CD4-positive, alpha-beta T cell (primary cell): Measurements from ENCODE around the gene BCCIP. TPM values are rescaled to one million over a fixed set of nuclear protein-coding genes. Genes with fewer than 3 reads are reported as not detected.
A peak's percentile ranks its signal among the peaks of the same experiment; 100 is the strongest.

ENCODE experiments used
- ATAC-seq: fragments of 200-7000 bp; cut with Tn5 transposase; one replicate; pipeline ENCODE4 v1.10.0; 2022; ENCODE audit warnings: mild to moderate bottlenecking; ENCODE audit not compliant: poor library complexity
- CTCF ChIA-PET: fragments of 350-600 bp; sonication (Branson Sonifier 250); formaldehyde crosslinking; loops from one replicate; lab custom pipeline; 2021; ENCODE audit warnings: antibody characterized with exemption, inconsistent platforms; lab: Charles Lee
- POLR2A ChIA-PET: fragments of 350-600 bp; sonication (Branson Sonifier 250); formaldehyde crosslinking; loops from one replicate; lab custom pipeline; 2021; ENCODE audit warnings: antibody characterized with exemption, inconsistent platforms; lab: Charles Lee
- DNase-seq, 14 experiments: peaks; one replicate each; pipeline ENCODE4 v3.0.0-alpha.2; 2013 to 2020; ENCODE audit warnings: mixed read lengths in 2 of 14
- H3K27ac ChIP-seq, 2 donors: one replicate each; pipeline versions ENCODE4 v1.5.1 to v1.7.0; 2013; ENCODE audit warnings: low read length in 2 of 2, low read depth in 1 of 2, mild to moderate bottlenecking in 1 of 2
- H3K27me3 ChIP-seq, 2 experiments: 1 replicate in 1 of 2; 2 replicates in 1 of 2; pipeline versions ENCODE4 v1.6.1 to v1.7.0; 2013; ENCODE audit warnings: low read length in 2 of 2, control low read depth in 1 of 2, mild to moderate bottlenecking in 1 of 2, moderate library complexity in 1 of 2; ENCODE audit not compliant: insufficient read depth in 2 of 2, control insufficient read depth in 1 of 2
- H3K36me3 ChIP-seq: one replicate; pipeline ENCODE4 v1.6.1; 2013; ENCODE audit warnings: low read length, control low read depth; ENCODE audit not compliant: insufficient read depth
- H3K4me1 ChIP-seq: one replicate; pipeline ENCODE4 v1.6.1; 2013; ENCODE audit warnings: low read length, control low read depth; ENCODE audit not compliant: insufficient read depth
- H3K4me3 ChIP-seq: one replicate; pipeline ENCODE4 v1.5.1; 2013; ENCODE audit warnings: mild to moderate bottlenecking, low read length, moderate library complexity
- H3K9me3 ChIP-seq, 2 experiments: 1 replicate in 1 of 2; 2 replicates in 1 of 2; pipeline versions ENCODE4 v1.6.1 to v1.7.0; 2013; ENCODE audit warnings: low read length in 2 of 2, mild to moderate bottlenecking in 2 of 2, control low read depth in 1 of 2, moderate library complexity in 1 of 2; ENCODE audit not compliant: control insufficient read depth in 1 of 2, insufficient read depth in 1 of 2
- H3K27ac Mint-ChIP-seq: one replicate; pipeline ENCODE4 v1.8.0; 2020; ENCODE audit warnings: mixed read lengths
- H3K27me3 Mint-ChIP-seq: one replicate; pipeline ENCODE4 v1.8.0; 2021; ENCODE audit warnings: mixed read lengths
- H3K36me3 Mint-ChIP-seq: one replicate; pipeline ENCODE4 v1.8.0; 2021; ENCODE audit warnings: low read depth, mixed read lengths
- H3K4me1 Mint-ChIP-seq: one replicate; pipeline ENCODE4 v1.8.0; 2021; ENCODE audit warnings: low read depth, mixed read lengths
- H3K4me3 Mint-ChIP-seq: one replicate; pipeline ENCODE4 v1.8.0; 2020; ENCODE audit warnings: mild to moderate bottlenecking, mixed read lengths
- H3K9me3 Mint-ChIP-seq: one replicate; pipeline ENCODE4 v1.8.0; 2020; ENCODE audit warnings: mixed read lengths
- CTCF ChIP-seq: fragments of 200-600 bp; IDR thresholded peaks from one replicate; pipeline ENCODE4 v1.8.0; 2022; ENCODE audit warnings: antibody characterized with exemption, mild to moderate bottlenecking
- intact Hi-C, 2 experiments: fragments of 100-400 bp; cut with DNase I in 1 of 2; cut with micrococcal nuclease in 1 of 2; formaldehyde crosslinking; loops; one replicate each; pipeline versions ENCODE4 v1.15.1 to v1.9.0; 2023 to 2025; cut with DNase I, micrococcal nuclease
- total RNA-seq, 174 experiments: library from RNA in 2 of 174; stranded (reverse) in 2 of 174; gene quantifications; one replicate each; pipeline ENCODE4 v1.2.3 and lab custom pipeline; 2021 to 2026

The BCCIP gene
- total RNA-seq, 2 experiments from 2014 or later = 31.2 to 32.7 TPM

DNA sequence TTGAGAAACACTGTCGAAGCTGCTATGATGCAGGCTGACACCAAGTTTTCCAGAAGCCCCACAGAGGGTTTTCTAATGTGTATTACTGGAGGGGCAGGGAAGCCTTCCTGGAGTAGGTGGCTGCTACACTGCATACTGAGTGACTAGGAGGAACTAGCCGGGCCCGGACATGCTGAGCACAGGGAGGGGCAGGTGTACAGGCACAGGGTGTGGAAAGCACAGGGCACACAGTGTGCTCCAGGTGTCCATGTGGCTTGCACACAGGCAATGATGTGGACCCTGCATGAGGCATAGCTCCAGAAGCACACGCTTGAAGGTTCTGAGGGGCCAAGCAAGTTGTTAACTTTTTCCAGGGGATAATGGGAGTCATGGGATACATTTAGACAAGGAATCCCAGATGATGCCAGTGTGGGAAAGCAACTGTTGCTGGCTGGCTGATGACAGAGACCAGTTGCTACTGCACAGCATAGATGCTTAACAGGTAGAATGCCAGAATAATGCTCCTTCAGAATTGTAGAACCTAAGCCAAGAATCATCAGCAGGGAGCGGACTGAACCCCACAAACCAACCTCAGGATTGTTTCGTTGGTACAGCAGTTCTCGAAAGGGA, 43.2 kb downstream of the BCCIP start:
- no peaks in the 10 kb centered on the region for H3K36me3 Mint-ChIP-seq
- no peak overlapping the region for H3K27ac ChIP-seq
- no peaks in the 10 kb centered on the region for H3K9me3 ChIP-seq
- no peaks in the 10 kb centered on the region for H3K27me3 Mint-ChIP-seq
- no peaks in the 10 kb centered on the region for H3K9me3 Mint-ChIP-seq
- H3K4me3 ChIP-seq = no peak overlapping the region
- H3K4me3 Mint-ChIP-seq = no peak overlapping the region
- H3K4me1 Mint-ChIP-seq = no peaks in the 10 kb centered on the region
- DNase-seq = no peak
- POLR2A ChIA-PET = no interaction called here
- H3K4me1 ChIP-seq = no peaks in the 10 kb centered on the region
- H3K27me3 ChIP-seq = no peaks in the 10 kb centered on the region
- no peak for ATAC-seq
- H3K36me3 ChIP-seq = peaks cover 13% of the 10 kb centered on the region
- no peak overlapping the region for H3K27ac Mint-ChIP-seq
- CTCF ChIA-PET = no interaction called here
- TF ChIP-seq CTCF = no peak
- intact Hi-C loops = loop anchor here in 1 of 2 experiments (5.0 kb wide), 2 partner anchors 881 to 1986 kb away; no protein-coding TSS in a partner anchor

DNA sequence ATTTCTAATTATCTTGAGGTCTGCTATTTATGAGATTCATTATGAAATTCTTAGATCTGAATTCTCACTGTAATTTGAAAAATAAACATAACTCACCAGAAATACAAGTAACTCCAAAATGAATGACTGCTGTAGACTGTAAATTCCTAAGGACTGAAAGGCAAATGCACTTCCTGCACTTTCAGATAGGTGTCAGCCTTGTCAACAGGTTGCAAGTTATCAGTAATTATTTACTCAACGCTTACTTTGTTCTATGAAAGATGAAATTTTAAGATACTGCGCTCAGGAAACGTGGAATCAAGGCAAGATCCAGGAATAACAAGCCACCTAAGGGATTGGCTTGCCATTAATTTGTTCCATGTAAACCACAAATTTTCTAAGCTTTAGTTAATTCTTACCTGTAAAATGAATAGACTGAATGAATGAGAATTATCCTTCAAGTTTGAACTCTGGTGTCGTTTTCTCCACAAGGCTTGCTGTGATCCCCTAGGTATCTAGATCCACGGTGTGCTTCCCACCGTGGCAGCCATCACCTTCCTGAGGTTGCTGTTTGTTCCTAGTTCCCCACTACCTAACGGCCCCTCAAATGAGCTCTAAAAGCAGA, 45.1 kb downstream of the BCCIP start:
- H3K9me3 ChIP-seq = no peaks in the 10 kb centered on the region
- H3K4me3 Mint-ChIP-seq = no peak overlapping the region
- DNase-seq (peak in 4 of 14 experiments; percentile 17 to 53 (median 34)), ATAC-seq (no peak)
- TF ChIP-seq CTCF = peak; percentile 89
- H3K4me1 ChIP-seq = no peaks in the 10 kb centered on the region
- no peak overlapping the region for H3K27ac ChIP-seq
- no peaks in the 10 kb centered on the region for H3K4me1 Mint-ChIP-seq
- H3K27ac Mint-ChIP-seq = no peak overlapping the region
- H3K36me3 ChIP-seq = peaks cover 13% of the 10 kb centered on the region
- CTCF ChIA-PET = interaction anchor here (2.6 kb wide), 1 partner anchor 1986 kb away, joined by 8 read pairs; no protein-coding TSS in a partner anchor
- POLR2A ChIA-PET = interaction anchor here (0.6 kb wide), 1 partner anchor 454 kb away, joined by 3 read pairs; no protein-coding TSS in a partner anchor
- no peaks in the 10 kb centered on the region for H3K9me3 Mint-ChIP-seq
- no peaks in the 10 kb centered on the region for H3K27me3 Mint-ChIP-seq
- intact Hi-C loops = loop anchor here (1.0 to 5.0 kb wide), 3 partner anchors 879 to 1986 kb away; no protein-coding TSS in a partner anchor
- H3K4me3 ChIP-seq = no peak overlapping the region
- H3K36me3 Mint-ChIP-seq = no peaks in the 10 kb centered on the region
- H3K27me3 ChIP-seq = no peaks in the 10 kb centered on the region

GRCh38 chr10:125871338-125871737, 48.0 kb downstream of the BCCIP start:
- TF ChIP-seq CTCF = no peak

More at GRCh38 chr10:125871338-125871737, 48.0 kb downstream of the BCCIP start:
- H3K27ac Mint-ChIP-seq = no peak overlapping the region
- Histone ChIP-seq H3K27ac (no peak overlapping the region), H3K4me1 (no peaks in the 10 kb centered on the region), H3K9me3 (peaks cover 0 to 6% of the 10 kb centered on the region in 2 experiments), H3K27me3 (no peaks in the 10 kb centered on the region), H3K36me3 (peaks cover 6% of the 10 kb centered on the region), H3K4me3 (no peak overlapping the region)
- no peak for DNase-seq
- no peak overlapping the region for H3K4me3 Mint-ChIP-seq
- peaks cover 10% of the 10 kb centered on the region for H3K36me3 Mint-ChIP-seq
- H3K27me3 Mint-ChIP-seq = no peaks in the 10 kb centered on the region
- no peak for ATAC-seq
- peaks cover 3% of the 10 kb centered on the region for H3K9me3 Mint-ChIP-seq
- no peaks in the 10 kb centered on the region for H3K4me1 Mint-ChIP-seq
- ChIA-PET CTCF (no interaction called here), POLR2A (no interaction called here)
- intact Hi-C loops = no loop called here
